ENCODE results near the gene TMEM182.

The TMEM182 gene

DNA sequence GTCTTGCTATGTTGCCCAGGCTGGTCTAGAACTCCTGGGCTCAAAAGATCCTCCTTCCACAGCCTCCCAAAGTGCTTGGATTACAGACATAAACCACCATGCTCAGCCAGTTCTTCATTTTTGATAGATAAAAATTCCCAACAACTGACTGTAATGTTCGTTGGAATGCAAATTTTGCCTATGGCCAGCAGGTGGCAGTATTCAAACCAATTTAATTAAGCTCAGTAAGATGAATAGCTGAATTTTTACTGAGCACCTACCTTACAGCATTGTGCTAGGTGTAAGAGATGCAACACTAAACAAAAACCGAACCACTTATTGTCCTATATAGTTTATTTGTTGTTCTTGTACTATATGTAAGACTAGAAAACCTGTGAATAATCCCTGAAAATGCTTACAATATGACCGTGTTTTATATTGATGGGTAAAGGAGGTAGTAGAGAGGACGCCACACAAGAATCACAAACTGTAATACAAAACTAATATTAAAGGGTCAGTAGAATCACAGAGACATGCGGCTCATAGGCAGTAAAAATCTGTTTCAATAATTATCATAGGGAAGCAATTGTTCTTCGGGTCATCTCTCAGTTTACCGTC is 8.2 kb upstream of the TMEM182 start:
- Mint-ChIP-seq H3K27ac (no peak overlapping the region), H3K4me1 (peaks cover 5% of the 10 kb centered on the region), H3K9me3 (no peaks in the 10 kb centered on the region), H3K27me3 (no peaks in the 10 kb centered on the region), H3K4me3 (no peak overlapping the region)
- DNase-seq (no peak), ATAC-seq (peak; percentile 35)

- Mint-ChIP-seq H3K4me3 (no peak overlapping the region), H3K27ac (no peak overlapping the region), H3K9me3 (no peaks in the 10 kb centered on the region), H3K27me3 (no peaks in the 10 kb centered on the region), H3K4me1 (peaks cover 5% of the 10 kb centered on the region)
- ATAC-seq (no peak), DNase-seq (no peak)
These were observed 7.2 kb upstream of the TMEM182 start for GRCh38 chr2:102754456-102755145.

- Mint-ChIP-seq H3K4me1 (peaks cover 2% of the 10 kb centered on the region), H3K4me3 (no peak overlapping the region), H3K27ac (no peak overlapping the region), H3K27me3 (no peaks in the 10 kb centered on the region), H3K9me3 (no peaks in the 10 kb centered on the region)
- no peak for ATAC-seq
- DNase-seq, result no peak
These were observed 6.5 kb upstream of the TMEM182 start for GRCh38 chr2:102755284-102755683.

DNA sequence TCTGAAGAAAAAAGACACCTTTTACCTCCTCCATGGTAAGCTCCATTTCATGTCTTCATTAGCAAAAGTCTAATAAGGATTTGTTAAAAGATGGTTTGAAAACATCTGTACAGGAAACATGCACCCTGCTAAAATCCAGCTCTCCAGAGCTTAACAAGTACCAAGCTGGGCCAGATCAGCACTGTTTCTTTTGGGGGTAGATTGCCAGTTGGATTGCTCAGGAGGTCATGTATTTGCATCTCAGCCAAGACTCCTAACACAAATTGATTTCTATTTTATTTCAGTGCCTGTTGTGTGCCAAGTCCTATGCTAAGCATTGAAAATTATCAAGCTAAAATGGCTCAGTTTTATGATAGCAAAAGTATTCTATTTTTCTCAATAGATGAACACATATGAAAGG is 3.4 kb upstream of the TMEM182 start:
- Mint-ChIP-seq H3K9me3 (no peaks in the 10 kb centered on the region), H3K27me3 (no peaks in the 10 kb centered on the region), H3K4me1 (no peaks in the 10 kb centered on the region), H3K4me3 (no peak overlapping the region), H3K27ac (no peak overlapping the region)
- ATAC-seq, result no peak
- DNase-seq, result no peak

- ATAC-seq (no peak), DNase-seq (no peak)
- H3K27ac Mint-ChIP-seq, result no peak overlapping the region
- H3K27me3 Mint-ChIP-seq, result no peaks in the 10 kb centered on the region
- H3K4me3 Mint-ChIP-seq, result no peak overlapping the region
- H3K9me3 Mint-ChIP-seq, result no peaks in the 10 kb centered on the region
- no peaks in the 10 kb centered on the region for H3K4me1 Mint-ChIP-seq
These were observed 2.3 kb downstream of the TMEM182 start for GRCh38 chr2:102764083-102764482.

DNA sequence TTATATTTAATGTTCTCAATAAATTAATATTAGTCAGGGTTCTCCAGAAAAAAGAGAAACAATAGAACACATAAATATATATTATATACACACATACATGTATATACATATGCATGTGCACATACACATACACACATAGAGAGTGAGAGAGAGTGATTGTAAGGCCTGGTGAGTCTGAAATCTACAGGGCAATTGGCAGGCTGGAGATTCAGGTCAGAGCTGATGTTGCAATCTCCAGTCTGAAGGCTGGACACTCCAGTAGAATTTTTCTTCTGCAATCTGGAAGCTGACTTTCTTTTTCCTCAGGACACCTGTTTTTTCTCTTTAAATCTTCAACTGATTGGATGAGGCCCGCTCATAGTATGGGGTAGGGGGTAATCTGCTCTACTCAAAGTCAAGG is 3.2 kb downstream of the TMEM182 start:
- ATAC-seq (no peak), DNase-seq (no peak)
- H3K27me3 Mint-ChIP-seq, result no peaks in the 10 kb centered on the region
- no peak overlapping the region for H3K27ac Mint-ChIP-seq
- no peak overlapping the region for H3K4me3 Mint-ChIP-seq
- no peaks in the 10 kb centered on the region for H3K9me3 Mint-ChIP-seq
- no peaks in the 10 kb centered on the region for H3K4me1 Mint-ChIP-seq

GRCh38 chr2:102768253-102768652 is 6.4 kb downstream of the TMEM182 start:
- no peak overlapping the region for H3K4me3 Mint-ChIP-seq

GRCh38 chr2:102768892-102769291 is 7.1 kb downstream of the TMEM182 start:
- H3K27me3 Mint-ChIP-seq, result no peaks in the 10 kb centered on the region
- peak overlapping the region in 1 of 2 donors; percentile 17 for H3K27ac Mint-ChIP-seq
- no peaks in the 10 kb centered on the region for H3K9me3 Mint-ChIP-seq
- no peak overlapping the region for H3K4me3 Mint-ChIP-seq
- ATAC-seq, result no peak
- no peak for DNase-seq
- H3K4me1 Mint-ChIP-seq, result no peaks in the 10 kb centered on the region

More at GRCh38 chr2:102768253-102768652, 6.4 kb downstream of the TMEM182 start:
- no peak for DNase-seq
- H3K9me3 Mint-ChIP-seq, result no peaks in the 10 kb centered on the region
- ATAC-seq, result no peak
- H3K4me1 Mint-ChIP-seq, result no peaks in the 10 kb centered on the region
- H3K27ac Mint-ChIP-seq, result no peak overlapping the region
- H3K27me3 Mint-ChIP-seq, result no peaks in the 10 kb centered on the region

DNA sequence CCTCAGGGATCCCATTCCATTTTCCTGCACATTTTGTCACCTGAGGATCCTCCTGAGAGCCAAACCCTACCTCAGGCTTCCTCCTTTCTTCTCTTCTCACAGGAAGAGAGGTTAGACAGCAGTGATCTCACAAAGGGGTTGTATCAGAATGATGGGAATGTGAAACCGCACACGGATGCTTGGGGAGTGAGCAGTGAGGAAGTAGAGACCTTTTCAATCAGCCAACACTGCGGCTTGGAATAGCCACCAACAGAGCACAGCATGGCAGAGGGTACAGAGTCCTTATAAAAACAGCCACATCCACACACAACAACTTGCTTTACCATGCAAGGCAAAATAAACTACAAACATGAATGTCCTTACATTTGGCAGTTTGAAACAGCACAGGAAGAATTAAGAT is 8.7 kb downstream of the TMEM182 start:
- Mint-ChIP-seq H3K4me3 (no peak overlapping the region), H3K27me3 (no peaks in the 10 kb centered on the region), H3K9me3 (no peaks in the 10 kb centered on the region), H3K27ac (no peak overlapping the region), H3K4me1 (no peaks in the 10 kb centered on the region)
- ATAC-seq (no peak), DNase-seq (no peak)

DNA sequence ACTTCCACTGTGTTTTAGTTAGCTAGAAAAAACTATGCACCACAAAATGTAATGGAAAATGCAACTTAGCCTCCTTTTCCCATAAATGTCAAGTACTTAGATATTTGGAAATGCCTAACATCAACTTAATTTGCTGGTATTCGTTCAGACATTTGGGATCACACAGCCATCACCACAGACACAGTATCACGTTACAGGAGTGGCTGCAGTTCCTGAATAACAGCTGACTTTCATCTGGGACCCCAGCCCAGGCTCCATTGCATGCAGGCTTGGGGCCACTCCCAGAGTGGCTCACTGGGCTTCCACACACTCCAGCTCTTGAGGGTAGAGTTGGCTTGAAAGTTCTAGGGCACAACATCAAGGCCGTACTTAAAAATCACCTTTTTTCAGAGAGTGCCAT is 9.3 kb downstream of the TMEM182 start:
- Mint-ChIP-seq H3K4me1 (no peaks in the 10 kb centered on the region), H3K27me3 (no peaks in the 10 kb centered on the region)
- ATAC-seq, result no peak

DNA sequence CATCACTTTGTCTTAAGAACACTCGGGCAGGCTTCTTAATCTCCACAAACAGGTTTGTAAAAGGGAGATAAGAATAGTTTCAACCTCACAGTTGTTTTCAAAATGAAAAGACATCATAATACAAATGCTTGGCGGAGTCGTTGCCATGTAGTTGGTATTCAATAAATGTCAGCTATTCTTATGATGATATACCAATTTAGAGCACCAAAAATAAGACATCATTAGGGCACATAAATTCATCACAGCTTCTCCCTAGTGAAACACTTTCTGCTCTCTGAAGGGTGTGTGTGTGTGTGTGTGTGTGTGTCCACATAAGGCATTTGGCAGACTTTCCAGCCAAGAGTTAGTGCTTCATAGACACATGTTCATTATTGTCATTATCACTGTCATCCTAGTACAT is 10.8 kb downstream of the TMEM182 start:
- DNase-seq (no peak), ATAC-seq (no peak)
- Mint-ChIP-seq H3K27me3 (no peaks in the 10 kb centered on the region), H3K4me1 (no peaks in the 10 kb centered on the region), H3K27ac (peak overlapping the region in 1 of 2 donors; percentile 66), H3K4me3 (no peak overlapping the region), H3K9me3 (no peaks in the 10 kb centered on the region)

More for the DNA sequence above, 9.3 kb downstream of the TMEM182 start:
- no peak overlapping the region for H3K27ac Mint-ChIP-seq
- no peaks in the 10 kb centered on the region for H3K9me3 Mint-ChIP-seq
- DNase-seq, result no peak
- no peak overlapping the region for H3K4me3 Mint-ChIP-seq

DNA sequence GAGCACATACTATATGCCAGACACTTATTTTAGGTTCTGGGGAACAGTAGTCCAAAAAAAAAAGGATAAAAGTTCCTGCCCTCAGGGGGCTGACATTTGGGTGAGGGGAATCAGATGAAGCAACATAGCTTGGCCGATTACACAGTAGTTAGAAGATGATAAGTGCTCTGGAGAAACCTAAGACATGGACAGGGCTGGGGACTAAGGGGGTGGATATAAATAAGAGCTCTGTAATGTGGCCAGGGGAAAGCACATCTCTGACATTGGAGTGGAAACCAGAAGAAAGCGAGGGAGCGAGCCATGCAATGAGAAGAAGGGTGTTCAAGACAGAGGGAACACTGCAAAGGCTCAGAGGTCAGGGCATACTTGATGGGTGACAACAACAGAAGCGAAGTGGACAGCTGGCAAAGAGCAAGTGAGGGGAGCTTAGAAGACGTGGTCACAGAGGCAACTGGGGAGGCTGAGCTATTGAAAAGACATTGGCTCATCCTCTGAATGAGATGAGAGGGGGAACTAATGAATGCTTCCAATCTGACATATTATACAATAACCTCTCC is 11.4 kb downstream of the TMEM182 start:
- ATAC-seq, result no peak
- H3K27me3 Mint-ChIP-seq, result no peaks in the 10 kb centered on the region
- H3K9me3 Mint-ChIP-seq, result no peaks in the 10 kb centered on the region
- no peak overlapping the region for H3K4me3 Mint-ChIP-seq
- H3K27ac Mint-ChIP-seq, result no peak overlapping the region
- no peaks in the 10 kb centered on the region for H3K4me1 Mint-ChIP-seq
- no peak for DNase-seq

DNA sequence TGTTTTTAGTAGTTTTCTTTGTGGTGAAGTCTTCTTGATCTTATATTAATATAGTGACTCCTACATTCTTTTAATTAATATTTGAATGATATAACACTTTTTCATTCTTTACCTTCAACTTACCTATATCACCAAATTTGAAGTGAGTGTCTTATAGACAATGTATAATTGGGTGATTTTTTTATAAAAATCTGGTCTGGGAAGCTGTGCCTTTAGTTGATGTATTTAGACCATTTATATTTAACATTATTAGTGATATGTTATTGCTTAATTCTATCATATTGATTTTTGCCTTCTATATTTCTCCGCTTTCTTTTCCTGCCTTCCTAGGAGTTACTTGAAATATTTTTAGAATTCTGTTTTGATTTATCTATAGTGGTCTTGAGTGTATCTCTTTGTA is 16.4 kb downstream of the TMEM182 start:
- no peak overlapping the region for H3K27ac Mint-ChIP-seq
- H3K4me3 Mint-ChIP-seq, result no peak overlapping the region
- ATAC-seq (no peak), DNase-seq (no peak)
- no peaks in the 10 kb centered on the region for H3K9me3 Mint-ChIP-seq
- no peaks in the 10 kb centered on the region for H3K27me3 Mint-ChIP-seq
- peaks cover 4% of the 10 kb centered on the region for H3K4me1 Mint-ChIP-seq

- DNase-seq, result no peak
- peak; percentile 83 for ATAC-seq
- Mint-ChIP-seq H3K27me3 (no peaks in the 10 kb centered on the region), H3K9me3 (no peaks in the 10 kb centered on the region), H3K4me3 (no peak overlapping the region), H3K4me1 (peaks cover 4% of the 10 kb centered on the region), H3K27ac (no peak overlapping the region)
These were observed 18.6 kb downstream of the TMEM182 start for GRCh38 chr2:102780467-102780866.

- DNase-seq (no peak), ATAC-seq (no peak)
- Mint-ChIP-seq H3K4me1 (peaks cover 4% of the 10 kb centered on the region), H3K4me3 (no peak overlapping the region), H3K27me3 (no peaks in the 10 kb centered on the region), H3K27ac (no peak overlapping the region), H3K9me3 (no peaks in the 10 kb centered on the region)
These were observed 20.4 kb downstream of the TMEM182 start for GRCh38 chr2:102782187-102782586.

- no peaks in the 10 kb centered on the region for H3K27me3 Mint-ChIP-seq
- no peak for ATAC-seq
- no peak for DNase-seq
- H3K4me3 Mint-ChIP-seq, result no peak overlapping the region
- peaks cover 4% of the 10 kb centered on the region for H3K4me1 Mint-ChIP-seq
- no peaks in the 10 kb centered on the region for H3K9me3 Mint-ChIP-seq
- no peak overlapping the region for H3K27ac Mint-ChIP-seq
These were observed 21.1 kb downstream of the TMEM182 start for GRCh38 chr2:102782933-102783332.
